Measurements from ENCODE around the gene KRT5. TPM values are rescaled to one million over a fixed set of nuclear protein-coding genes. Genes with fewer than 3 reads are reported as not detected.
"Not testable (repeated sequence)": the region's sequence is repeated elsewhere in the genome, so short reads cannot be mapped to it uniquely, and the experiment has no call there.

The KRT5 gene
- total RNA-seq, 1 experiment from 2014 or later = 1.4 TPM

GRCh38 chr12:52521175-52521567 lies 977 bp upstream of the KRT5 start:
- DNase-seq (ENCODE audit: low spot score) = peak; percentile 43

- no peak for DNase-seq (ENCODE audit: low spot score)
These were observed 849 bp downstream of the KRT5 start for GRCh38 chr12:52519387-52519703.

- no peak for DNase-seq (ENCODE audit: low spot score)
These were observed 1.4 kb downstream of the KRT5 start for GRCh38 chr12:52518574-52519386.

- DNase-seq (ENCODE audit: low spot score) = no peak
These were observed 2.3 kb downstream of the KRT5 start for GRCh38 chr12:52517888-52518287.

- no peak for DNase-seq (ENCODE audit: low spot score)
These were observed 3.0 kb downstream of the KRT5 start for GRCh38 chr12:52517005-52517835.

- DNase-seq (ENCODE audit: low spot score) = no peak
These were observed 4.0 kb downstream of the KRT5 start for GRCh38 chr12:52515927-52516831.

- no peak for DNase-seq (ENCODE audit: low spot score)
These were observed 4.9 kb downstream of the KRT5 start for GRCh38 chr12:52515319-52515646.

GRCh38 chr12:52514471-52515318 lies 5.5 kb downstream of the KRT5 start:
- no peak for DNase-seq (ENCODE audit: low spot score)

- DNase-seq (ENCODE audit: low spot score) = no peak
These were observed 6.5 kb downstream of the KRT5 start for GRCh38 chr12:52513736-52514135.

- no peak for DNase-seq (ENCODE audit: low spot score)
These were observed 12.0 kb downstream of the KRT5 start for GRCh38 chr12:52508211-52508610.

GRCh38 chr12:52506858-52507715 lies 13.1 kb downstream of the KRT5 start:
- DNase-seq (ENCODE audit: low spot score) = peak; percentile 66

GRCh38 chr12:52502877-52503276 lies 17.3 kb downstream of the KRT5 start:
- DNase-seq (ENCODE audit: low spot score) = no peak

GRCh38 chr12:52501490-52501889 lies 18.7 kb downstream of the KRT5 start:
- no peak for DNase-seq (ENCODE audit: low spot score)

GRCh38 chr12:52500574-52500973 lies 19.6 kb downstream of the KRT5 start:
- not testable (repeated sequence) for DNase-seq (ENCODE audit: low spot score)

- no peak for DNase-seq (ENCODE audit: low spot score)
These were observed 20.2 kb downstream of the KRT5 start for GRCh38 chr12:52499806-52500560.

GRCh38 chr12:52498946-52499345 lies 21.2 kb downstream of the KRT5 start:
- DNase-seq (ENCODE audit: low spot score) = no peak

- no peak for DNase-seq (ENCODE audit: low spot score)
These were observed 22.2 kb downstream of the KRT5 start for GRCh38 chr12:52497975-52498374.

- peak; percentile 80 for DNase-seq (ENCODE audit: low spot score)
These were observed 23.6 kb downstream of the KRT5 start for GRCh38 chr12:52496590-52497071.

GRCh38 chr12:52496054-52496453 lies 24.1 kb downstream of the KRT5 start:
- DNase-seq (ENCODE audit: low spot score) = peak; percentile 9

Data from A172 (cell line).